Stimulated activated CD8-positive, alpha-beta memory T cell treated with anti-CD3 and anti-CD28 coated beads, Interleukin-4, amount 100 ng/mL, for 48 hours (primary cell): Measurements from ENCODE around the gene BNIP3.
"Not testable (repeated sequence)": the region's sequence is repeated elsewhere in the genome, so short reads cannot be mapped to it uniquely, and the experiment has no call there.

ENCODE experiments used
- DNase-seq: peaks from one replicate; pipeline ENCODE4 v3.0.0-alpha.2; 2020

The BNIP3 gene

GRCh38 chr10:131977323-131978096 is 4.2 kb downstream of the BNIP3 start:
- no peak for DNase-seq

DNA sequence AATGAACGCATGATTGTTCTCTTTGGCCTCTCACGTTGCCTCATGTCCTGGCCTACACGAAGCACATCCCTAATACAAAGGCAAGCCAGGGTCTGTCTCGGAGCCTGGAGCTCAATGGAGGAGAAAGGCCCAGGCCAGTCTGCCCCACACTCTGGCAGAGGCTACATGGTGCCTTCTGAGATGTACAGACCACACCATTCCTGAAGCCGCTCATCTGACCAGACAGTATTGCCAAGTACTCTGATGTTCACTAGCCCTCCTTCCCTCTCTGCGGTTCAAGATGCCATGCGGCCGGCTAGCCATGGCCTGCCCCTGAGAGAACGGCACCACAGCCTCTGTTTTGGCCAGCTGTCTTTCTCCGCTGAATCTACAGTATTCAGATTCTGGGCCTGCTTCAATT is 5.9 kb downstream of the BNIP3 start:
- no peak for DNase-seq

- no peak for DNase-seq
Measured at GRCh38 chr10:131975003-131975402, 6.7 kb downstream of the BNIP3 start.

DNA sequence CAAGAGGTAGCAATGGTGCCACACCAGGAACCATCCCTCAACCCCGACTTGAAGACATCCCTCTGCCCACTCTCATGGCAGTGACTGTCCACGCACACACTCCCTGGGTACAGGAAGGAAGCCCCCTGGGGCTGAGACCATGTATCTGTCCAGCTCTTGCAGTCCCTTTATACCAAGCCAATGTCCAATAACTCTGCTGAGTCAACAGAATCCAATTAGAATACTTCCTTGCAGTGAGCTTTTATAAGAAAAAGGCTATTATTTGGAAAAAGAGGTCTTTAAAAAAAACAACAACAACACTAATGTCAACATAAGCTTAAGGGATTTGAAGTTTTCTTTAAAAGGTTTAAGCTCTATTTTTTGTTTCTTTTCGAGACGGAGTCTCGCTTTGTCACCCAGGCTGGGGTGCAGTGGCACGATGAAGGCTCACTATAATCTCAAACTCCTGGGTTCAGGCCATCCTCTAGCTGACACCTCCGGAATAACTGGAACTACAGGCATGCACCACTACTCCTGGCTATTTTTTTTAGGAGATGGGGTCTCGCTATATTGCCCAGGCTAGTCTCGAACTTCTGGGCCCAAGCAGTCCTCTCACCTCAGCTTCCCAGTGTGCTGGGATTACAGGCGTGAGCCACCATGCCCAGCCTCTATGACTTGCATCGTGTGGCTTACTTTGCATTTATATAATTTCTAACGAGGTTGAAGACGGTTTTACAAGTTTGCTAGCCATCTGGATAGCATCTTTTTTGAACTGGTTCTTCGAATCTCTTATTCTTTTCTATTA is 7.5 kb downstream of the BNIP3 start:
- no peak for DNase-seq

GRCh38 chr10:131973160-131973951 is 8.4 kb downstream of the BNIP3 start:
- DNase-seq = no peak

DNA sequence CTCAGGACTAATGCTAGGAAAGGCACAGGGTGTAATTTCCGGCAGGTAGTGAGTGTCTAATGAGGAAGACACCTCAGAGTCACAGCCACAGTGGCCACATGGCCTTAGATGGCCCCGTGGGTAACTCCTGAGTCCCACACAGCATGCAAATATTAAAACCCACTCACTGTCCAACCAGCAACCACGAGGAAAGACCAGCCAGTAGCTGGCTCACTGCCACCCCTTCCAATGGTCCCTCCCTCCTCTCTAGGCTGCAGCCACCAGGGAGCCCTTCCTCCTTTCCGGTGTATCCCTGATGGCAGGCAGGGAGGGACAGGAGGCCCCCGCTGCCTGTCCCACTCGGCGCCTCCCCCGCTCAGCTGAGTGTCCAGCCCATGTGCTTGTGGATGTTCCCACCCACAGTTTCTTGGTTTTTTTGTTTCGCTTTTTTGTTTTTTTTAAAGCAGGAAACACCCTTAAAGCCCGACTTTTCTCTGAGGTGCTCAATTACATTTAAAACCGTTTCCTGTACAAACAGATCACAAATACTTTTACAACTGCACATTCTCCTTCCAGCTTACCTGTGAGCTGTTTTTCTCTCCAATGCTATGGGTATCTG is 9.2 kb downstream of the BNIP3 start:
- DNase-seq = peak; percentile 34

DNA sequence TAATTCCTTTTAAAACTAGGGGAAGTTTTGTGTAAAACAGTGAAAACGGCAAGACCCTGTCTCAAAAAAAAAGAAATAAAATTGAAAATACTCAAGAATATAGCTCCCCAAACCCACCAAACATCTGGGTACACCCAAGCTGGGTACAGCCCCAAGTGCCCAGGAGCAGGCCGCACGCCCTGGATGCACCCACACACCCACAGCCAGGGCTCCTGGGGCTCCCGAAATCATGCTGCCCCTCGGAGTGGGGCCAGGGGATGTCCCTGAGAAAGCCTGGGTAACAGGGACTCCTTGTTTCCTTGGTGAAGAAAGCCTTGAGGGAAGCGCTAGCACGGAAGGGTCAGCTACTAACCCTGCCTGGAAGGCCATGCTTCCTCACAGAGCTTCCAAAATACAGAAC is 10.1 kb downstream of the BNIP3 start:
- DNase-seq = no peak

GRCh38 chr10:131970946-131971345 is 10.8 kb downstream of the BNIP3 start:
- no peak for DNase-seq

DNA sequence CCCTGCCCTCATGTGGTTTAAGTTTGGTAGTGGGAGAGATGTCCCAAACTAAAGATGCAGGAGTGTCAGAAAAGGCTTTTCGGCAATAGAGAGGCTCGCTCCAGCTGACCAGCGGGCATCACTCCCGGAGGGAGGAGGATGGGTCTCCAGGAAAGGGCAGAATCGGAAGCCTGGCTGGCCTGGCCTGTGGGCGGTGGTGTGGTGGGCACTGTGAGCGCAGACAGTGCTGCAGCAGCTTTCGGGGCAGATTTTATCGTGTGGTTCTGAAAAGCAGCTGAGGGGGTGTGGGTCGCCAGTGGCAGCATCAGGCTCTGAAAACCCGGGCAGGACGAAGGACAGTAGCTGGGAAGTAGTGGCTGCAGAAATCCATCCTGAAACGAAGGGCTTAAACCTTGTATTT is 12.8 kb downstream of the BNIP3 start:
- DNase-seq = no peak

GRCh38 chr10:131964298-131964697 is 17.4 kb downstream of the BNIP3 start:
- no peak for DNase-seq

DNA sequence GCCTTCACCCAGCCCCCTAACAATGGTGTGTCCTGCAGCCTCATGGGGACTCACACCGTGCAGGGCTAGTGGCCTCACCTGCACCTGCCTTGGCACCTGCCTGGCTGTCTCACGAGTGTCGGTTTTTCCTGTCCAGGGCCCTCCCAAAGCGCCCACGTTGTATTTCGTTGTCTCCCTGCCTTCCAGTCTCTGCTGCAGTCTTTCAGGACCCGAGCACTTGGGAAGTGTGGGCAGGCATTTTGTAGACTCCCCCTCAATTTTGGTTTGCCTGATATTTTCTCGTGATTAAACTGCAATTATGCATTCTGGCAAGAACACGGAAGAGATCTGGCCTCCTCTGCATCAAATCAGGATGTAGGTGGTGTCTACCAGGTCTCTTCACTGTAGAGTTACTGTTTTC is 17.9 kb downstream of the BNIP3 start:
- DNase-seq = no peak

DNA sequence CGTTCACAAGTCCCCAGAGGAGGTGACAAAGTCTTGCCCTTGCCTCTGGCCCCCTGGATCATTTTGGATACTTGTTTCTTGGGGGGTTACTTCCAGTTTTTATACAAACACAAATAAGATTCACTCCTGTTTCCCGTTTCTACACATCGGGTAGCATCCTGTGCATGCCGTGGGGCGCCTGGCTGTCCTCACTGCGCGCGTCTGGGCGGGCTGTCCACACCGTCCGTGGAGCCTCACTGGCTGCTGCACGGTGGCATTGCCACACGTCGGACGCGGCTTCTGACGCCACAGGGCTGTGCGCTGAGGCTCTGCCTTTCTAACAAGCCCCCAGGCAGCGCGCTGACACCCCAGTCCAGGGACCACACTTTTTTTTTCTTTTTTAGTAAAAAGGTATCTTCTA is 18.4 kb downstream of the BNIP3 start:
- DNase-seq = no peak

DNA sequence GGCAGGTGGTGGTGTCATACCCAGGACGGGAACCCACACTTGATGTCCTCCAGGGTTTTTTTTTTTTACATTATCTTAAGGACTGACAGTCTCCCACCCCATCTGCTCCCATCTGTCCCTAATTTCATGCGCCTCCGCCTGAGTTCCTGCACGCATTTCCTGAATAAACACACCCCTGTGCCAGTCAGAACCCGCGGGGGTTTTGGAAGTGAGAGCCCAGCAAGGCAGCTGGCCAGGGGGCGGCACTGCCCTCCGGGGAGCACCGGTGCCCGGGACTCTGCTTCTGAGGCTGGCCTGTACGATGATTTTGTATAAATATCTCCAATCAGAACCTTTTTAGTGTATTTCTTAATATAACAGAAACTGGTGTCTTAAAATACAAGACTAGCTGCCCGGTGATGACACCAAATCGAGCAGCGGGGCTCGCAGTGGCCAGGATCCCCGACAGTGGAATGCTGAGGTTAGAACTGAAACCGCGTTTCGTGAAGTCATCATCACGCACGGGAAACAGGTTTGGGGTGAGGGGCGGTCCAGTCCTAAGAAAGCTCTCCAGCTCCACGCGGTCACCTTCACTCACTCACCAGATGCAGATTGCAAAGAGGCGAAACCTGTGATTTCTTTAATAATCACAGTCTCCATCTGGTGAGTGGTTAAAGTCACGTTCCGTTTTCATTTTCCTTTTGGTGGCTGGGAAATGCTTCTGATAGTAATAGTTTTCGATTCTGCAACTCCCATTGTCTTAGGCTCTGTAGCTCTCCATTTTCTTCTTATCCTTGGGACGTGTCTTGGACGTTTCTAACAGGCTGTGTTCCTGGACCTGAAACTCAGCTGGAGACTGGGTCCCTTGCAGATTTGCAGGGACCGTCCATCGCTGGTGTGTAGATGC is 19.7 kb downstream of the BNIP3 start:
- no peak for DNase-seq

DNA sequence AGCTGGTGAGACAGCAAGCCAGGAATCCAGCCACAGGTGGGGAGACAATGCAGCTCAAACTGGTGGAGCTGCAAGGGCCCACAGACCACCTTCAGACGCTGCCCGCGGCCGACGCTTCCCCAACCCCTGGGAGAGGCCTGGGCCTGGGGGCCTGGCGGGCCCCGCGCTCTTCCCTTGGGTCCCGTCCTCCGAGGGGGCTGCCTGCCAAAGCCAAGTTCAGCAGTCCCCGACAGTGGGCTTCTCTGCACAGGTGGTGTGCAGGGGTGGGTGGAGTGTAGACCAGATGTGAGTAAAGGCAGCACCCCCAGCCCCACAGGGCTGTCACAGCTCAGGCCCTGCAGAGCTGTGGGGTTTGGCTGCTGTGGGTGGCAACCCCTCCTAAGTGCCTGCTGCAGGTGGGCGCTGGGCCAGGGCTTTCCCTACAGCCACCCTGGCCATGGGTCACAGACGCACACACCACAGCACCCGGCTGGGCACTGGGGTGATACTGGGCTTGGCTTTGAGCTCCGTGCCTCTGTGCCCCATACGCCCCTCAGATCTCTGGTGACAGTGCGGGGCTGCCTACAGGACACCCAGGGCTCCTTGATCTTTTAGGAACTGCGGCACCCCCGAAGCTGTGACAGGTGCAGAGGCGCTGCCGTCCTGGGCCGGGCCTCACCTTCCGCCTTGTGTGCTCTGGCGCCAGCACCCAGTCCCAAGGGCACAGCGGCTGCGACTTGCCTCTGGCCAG is 20.5 kb downstream of the BNIP3 start:
- no peak for DNase-seq

- no peak for DNase-seq
Measured at GRCh38 chr10:131960631-131961046, 21.1 kb downstream of the BNIP3 start.

- DNase-seq = no peak
Measured at GRCh38 chr10:131959841-131960240, 21.9 kb downstream of the BNIP3 start.

- DNase-seq = no peak
Measured at GRCh38 chr10:131955591-131956340, 26.0 kb downstream of the BNIP3 start.

DNA sequence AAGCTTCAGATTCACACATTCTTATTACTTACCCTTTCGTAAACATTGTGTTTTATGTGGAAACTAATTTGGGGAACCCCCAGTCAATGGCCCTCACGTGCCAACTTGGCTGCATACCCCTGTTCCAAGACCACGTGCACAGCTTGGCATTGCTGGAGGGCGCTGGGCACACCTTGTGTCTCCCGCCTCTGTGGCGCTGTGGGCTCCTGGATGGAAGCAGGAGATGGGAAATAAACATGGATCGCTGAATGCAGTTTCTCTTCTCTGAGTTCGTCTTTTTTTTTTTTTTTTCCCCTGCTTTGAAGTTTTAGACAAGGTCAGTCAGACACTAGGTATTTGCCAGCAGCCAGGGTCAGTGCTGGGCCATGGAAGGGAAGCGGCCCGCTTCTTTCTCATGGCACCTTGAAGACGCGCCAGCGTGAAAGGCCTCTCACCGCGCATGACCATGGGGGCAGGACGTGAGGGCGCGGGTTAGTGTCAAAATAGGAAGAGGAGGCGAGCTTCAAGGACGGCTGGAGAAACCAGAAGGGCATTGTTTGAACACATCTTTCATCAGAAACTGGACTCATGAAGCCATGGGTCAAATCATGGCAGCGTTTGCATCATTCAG is 27.3 kb downstream of the BNIP3 start:
- DNase-seq = no peak

GRCh38 chr10:131949908-131950307 is 31.8 kb downstream of the BNIP3 start:
- not testable (repeated sequence) for DNase-seq
